ENCODE results near the gene NCKAP5. TPM values are rescaled to one million over a fixed set of nuclear protein-coding genes. Genes with fewer than 3 reads are reported as not detected.

NCKAP5 gene
- total RNA-seq, 1 experiment from 2014 or later = not detected

DNA sequence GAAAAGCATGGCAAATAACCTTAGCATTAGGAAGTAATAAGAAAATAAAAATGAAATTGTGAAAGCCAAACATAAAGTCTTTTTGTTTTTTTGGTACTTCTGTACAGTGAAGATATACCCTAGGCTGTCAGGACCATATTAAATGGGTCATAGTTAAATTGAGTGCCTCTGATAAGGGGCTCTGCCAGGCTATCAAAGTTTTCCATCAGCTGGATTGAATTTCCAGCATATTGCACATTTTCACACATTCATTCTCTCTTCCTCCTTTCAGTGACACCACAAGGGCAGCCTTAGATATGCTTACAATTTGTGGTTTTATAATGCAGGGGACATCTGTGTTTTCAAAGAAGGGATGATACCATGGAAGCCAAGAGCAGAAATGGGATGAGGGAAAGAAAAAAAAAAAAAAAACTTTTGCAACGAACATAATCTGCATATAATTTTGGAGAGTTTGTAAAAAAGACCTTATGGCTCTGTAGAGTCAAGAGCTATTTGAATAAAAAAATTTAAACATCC lies 789.0 kb downstream of the NCKAP5 start:
- no TSS peak for BruUV-seq (replicated peaks)
- H3K4me1 ChIP-seq (replicated peaks; ENCODE audit: insufficient read depth) = no peaks in the 10 kb centered on the region
- H4K20me1 ChIP-seq (ENCODE audit: insufficient read depth) = no peaks in the 10 kb centered on the region
- H3F3A ChIP-seq (ENCODE audit: insufficient read depth, low read depth) = no peaks in the 10 kb centered on the region
- no peak overlapping the region for H3K4me3 ChIP-seq
- H3K36me3 ChIP-seq (ENCODE audit: low read depth) = no peaks in the 10 kb centered on the region
- intact Hi-C loops (cut with micrococcal nuclease; ENCODE audit: unreplicated experiment) = no loop called here
- no peak for DNase-seq
- H2AFZ ChIP-seq = no peak overlapping the region
- H3K27ac ChIP-seq = no peak overlapping the region
- POLR2A ChIA-PET (ENCODE audit: unreplicated experiment) = no interaction called here
- CTCF ChIA-PET = no interaction called here
- no peaks in the 10 kb centered on the region for H3K79me2 ChIP-seq (ENCODE audit: low read depth)
- H3K9me3 ChIP-seq (ENCODE audit: insufficient read depth, low read depth) = no peaks in the 10 kb centered on the region
- H3K4me2 ChIP-seq = no peak overlapping the region
- H3K9me2 ChIP-seq (ENCODE audit: insufficient read depth) = no peaks in the 10 kb centered on the region
- H3K27me3 ChIP-seq (ENCODE audit: insufficient read depth, low read depth) = peaks cover 15% of the 10 kb centered on the region; the same call in 1 of the 2 replicates
- TF ChIP-seq, protein P1, sequence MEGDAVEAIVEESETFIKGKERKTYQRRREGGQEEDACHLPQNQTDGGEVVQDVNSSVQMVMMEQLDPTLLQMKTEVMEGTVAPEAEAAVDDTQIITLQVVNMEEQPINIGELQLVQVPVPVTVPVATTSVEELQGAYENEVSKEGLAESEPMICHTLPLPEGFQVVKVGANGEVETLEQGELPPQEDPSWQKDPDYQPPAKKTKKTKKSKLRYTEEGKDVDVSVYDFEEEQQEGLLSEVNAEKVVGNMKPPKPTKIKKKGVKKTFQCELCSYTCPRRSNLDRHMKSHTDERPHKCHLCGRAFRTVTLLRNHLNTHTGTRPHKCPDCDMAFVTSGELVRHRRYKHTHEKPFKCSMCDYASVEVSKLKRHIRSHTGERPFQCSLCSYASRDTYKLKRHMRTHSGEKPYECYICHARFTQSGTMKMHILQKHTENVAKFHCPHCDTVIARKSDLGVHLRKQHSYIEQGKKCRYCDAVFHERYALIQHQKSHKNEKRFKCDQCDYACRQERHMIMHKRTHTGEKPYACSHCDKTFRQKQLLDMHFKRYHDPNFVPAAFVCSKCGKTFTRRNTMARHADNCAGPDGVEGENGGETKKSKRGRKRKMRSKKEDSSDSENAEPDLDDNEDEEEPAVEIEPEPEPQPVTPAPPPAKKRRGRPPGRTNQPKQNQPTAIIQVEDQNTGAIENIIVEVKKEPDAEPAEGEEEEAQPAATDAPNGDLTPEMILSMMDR (conservative IDR thresholded peaks at IDR 0.05) = no peak
- no peak for TF ChIP-seq EZH2 (IDR thresholded peaks at IDR 0.05; ENCODE audit: low read depth)

GRCh38 chr2:132776287-132776686 lies 792.0 kb downstream of the NCKAP5 start:
- no peaks in the 10 kb centered on the region for H3K4me1 ChIP-seq (replicated peaks; ENCODE audit: insufficient read depth)
- H3K27ac ChIP-seq = no peak overlapping the region
- no peaks in the 10 kb centered on the region for H3K36me3 ChIP-seq (ENCODE audit: low read depth)
- H3F3A ChIP-seq (ENCODE audit: insufficient read depth, low read depth) = no peaks in the 10 kb centered on the region
- no peaks in the 10 kb centered on the region for H3K27me3 ChIP-seq (ENCODE audit: insufficient read depth, low read depth)
- POLR2A ChIA-PET (ENCODE audit: unreplicated experiment) = no interaction called here
- TF ChIP-seq EZH2 (IDR thresholded peaks at IDR 0.05; ENCODE audit: low read depth) = no peak
- TF ChIP-seq, protein P1 (conservative IDR thresholded peaks at IDR 0.05) = no peak
- intact Hi-C loops (cut with micrococcal nuclease; ENCODE audit: unreplicated experiment) = no loop called here
- no peak overlapping the region for H3K4me3 ChIP-seq
- no peaks in the 10 kb centered on the region for H4K20me1 ChIP-seq (ENCODE audit: insufficient read depth)
- DNase-seq = no peak
- no TSS peak for BruUV-seq (replicated peaks)
- CTCF ChIA-PET = no interaction called here
- H3K79me2 ChIP-seq (ENCODE audit: low read depth) = no peaks in the 10 kb centered on the region
- no peaks in the 10 kb centered on the region for H3K9me3 ChIP-seq (ENCODE audit: insufficient read depth, low read depth)
- no peaks in the 10 kb centered on the region for H3K9me2 ChIP-seq (ENCODE audit: insufficient read depth)
- no peak overlapping the region for H2AFZ ChIP-seq
- no peak overlapping the region for H3K4me2 ChIP-seq

DNA sequence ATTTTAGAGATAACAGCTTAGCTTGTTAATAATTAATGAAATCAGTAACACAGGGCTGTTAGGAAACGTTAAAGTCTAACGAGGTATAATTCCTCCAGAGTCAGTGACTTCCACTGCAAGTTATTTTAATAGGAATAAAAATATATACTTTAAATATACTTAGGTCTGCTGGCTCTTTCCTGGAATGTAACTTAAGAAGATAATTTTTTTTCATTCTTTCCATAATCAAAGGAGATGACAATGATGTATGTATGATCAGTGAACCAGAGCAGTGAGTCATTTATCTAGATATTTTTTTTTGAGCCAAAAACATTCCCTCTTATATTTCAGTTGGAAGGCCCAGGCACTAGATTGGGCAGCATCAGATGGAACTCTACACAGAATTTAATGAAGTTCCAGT lies 794.1 kb downstream of the NCKAP5 start:
- no peak for DNase-seq
- ChIA-PET POLR2A (ENCODE audit: unreplicated experiment) (no interaction called here), CTCF (no interaction called here)
- H3K4me1 ChIP-seq (replicated peaks; ENCODE audit: insufficient read depth) = no peaks in the 10 kb centered on the region
- no peak overlapping the region for H2AFZ ChIP-seq
- BruUV-seq (replicated peaks) = no TSS peak
- H3K36me3 ChIP-seq (ENCODE audit: low read depth) = no peaks in the 10 kb centered on the region
- H3K4me2 ChIP-seq = no peak overlapping the region
- no peaks in the 10 kb centered on the region for H4K20me1 ChIP-seq (ENCODE audit: insufficient read depth)
- H3K27me3 ChIP-seq (ENCODE audit: insufficient read depth, low read depth) = no peaks in the 10 kb centered on the region
- H3K79me2 ChIP-seq (ENCODE audit: low read depth) = no peaks in the 10 kb centered on the region
- TF ChIP-seq, protein P1 (conservative IDR thresholded peaks at IDR 0.05) = no peak
- no peak for TF ChIP-seq EZH2 (IDR thresholded peaks at IDR 0.05; ENCODE audit: low read depth)
- H3F3A ChIP-seq (ENCODE audit: insufficient read depth, low read depth) = no peaks in the 10 kb centered on the region
- H3K4me3 ChIP-seq = no peak overlapping the region
- intact Hi-C loops (cut with micrococcal nuclease; ENCODE audit: unreplicated experiment) = no loop called here
- no peaks in the 10 kb centered on the region for H3K9me3 ChIP-seq (ENCODE audit: insufficient read depth, low read depth)
- no peaks in the 10 kb centered on the region for H3K9me2 ChIP-seq (ENCODE audit: insufficient read depth)
- H3K27ac ChIP-seq = no peak overlapping the region
